Nephron progenitor cell (in vitro differentiated cells): ENCODE data around the gene GDA.

ENCODE experiments used
- DNase-seq: peaks from one replicate; pipeline ENCODE4 v3.0.0; 2021
- H3K27ac Mint-ChIP-seq: 2 replicates; pipeline ENCODE4 v1.8.0; 2021; ENCODE audit warnings: mild to moderate bottlenecking, moderate library complexity, mixed read lengths
- H3K27me3 Mint-ChIP-seq: 2 replicates; pipeline ENCODE4 v1.8.0; 2021; ENCODE audit warnings: mild to moderate bottlenecking, low read depth, mixed read lengths; ENCODE audit not compliant: poor library complexity
- H3K36me3 Mint-ChIP-seq: 2 replicates; pipeline ENCODE4 v1.8.0; 2021; ENCODE audit warnings: low read depth, mixed read lengths
- H3K4me1 Mint-ChIP-seq: 2 replicates; pipeline ENCODE4 v1.8.0; 2021; ENCODE audit warnings: mixed read lengths
- H3K4me3 Mint-ChIP-seq: 2 replicates; pipeline ENCODE4 v1.8.0; 2021; ENCODE audit warnings: mild to moderate bottlenecking, moderate library complexity, mixed read lengths
- H3K9me3 Mint-ChIP-seq: 2 replicates; pipeline ENCODE4 v1.8.0; 2021; ENCODE audit warnings: mild to moderate bottlenecking, moderate library complexity, mixed read lengths
- CTCF ChIP-seq: fragments of 200-600 bp; sonication (generic); IDR thresholded peaks from 2 replicates; pipeline ENCODE4 v1.5.0; 2021; ENCODE audit warnings: antibody characterized with exemption

GDA gene

GRCh38 chr9:72160446-72161123 lies 11.3 kb downstream of the GDA start:
- Mint-ChIP-seq H3K27me3 (peaks cover 4% of the 10 kb centered on the region), H3K9me3 (peaks cover 4% of the 10 kb centered on the region), H3K36me3 (no peaks in the 10 kb centered on the region), H3K4me1 (no peaks in the 10 kb centered on the region), H3K27ac (no peak overlapping the region), H3K4me3 (no peak overlapping the region)
- no peak for TF ChIP-seq CTCF
- DNase-seq, result no peak

- no peak overlapping the region for H3K27ac Mint-ChIP-seq
- no peaks in the 10 kb centered on the region for H3K36me3 Mint-ChIP-seq
- no peak for DNase-seq
- no peaks in the 10 kb centered on the region for H3K27me3 Mint-ChIP-seq
- H3K9me3 Mint-ChIP-seq, result peaks cover 17% of the 10 kb centered on the region
- H3K4me1 Mint-ChIP-seq, result peaks cover 9% of the 10 kb centered on the region
- no peak for TF ChIP-seq CTCF
- no peak overlapping the region for H3K4me3 Mint-ChIP-seq
These were observed 16.1 kb downstream of the GDA start for GRCh38 chr9:72165326-72165725.

GRCh38 chr9:72165821-72166547 lies 16.7 kb downstream of the GDA start:
- H3K4me3 Mint-ChIP-seq, result no peak overlapping the region
- peaks cover 17% of the 10 kb centered on the region for H3K9me3 Mint-ChIP-seq
- no peaks in the 10 kb centered on the region for H3K36me3 Mint-ChIP-seq
- no peak for DNase-seq
- no peaks in the 10 kb centered on the region for H3K27me3 Mint-ChIP-seq
- peaks cover 9% of the 10 kb centered on the region for H3K4me1 Mint-ChIP-seq
- no peak overlapping the region for H3K27ac Mint-ChIP-seq
- no peak for TF ChIP-seq CTCF

- no peak for TF ChIP-seq CTCF
- no peaks in the 10 kb centered on the region for H3K27me3 Mint-ChIP-seq
- H3K4me3 Mint-ChIP-seq, result no peak overlapping the region
- H3K36me3 Mint-ChIP-seq, result no peaks in the 10 kb centered on the region
- DNase-seq, result no peak
- peaks cover 14% of the 10 kb centered on the region for H3K9me3 Mint-ChIP-seq
- H3K27ac Mint-ChIP-seq, result no peak overlapping the region
- peaks cover 9% of the 10 kb centered on the region for H3K4me1 Mint-ChIP-seq
These were observed 18.8 kb downstream of the GDA start for GRCh38 chr9:72168075-72168474.

GRCh38 chr9:72169178-72169577 lies 19.9 kb downstream of the GDA start:
- Mint-ChIP-seq H3K27ac (no peak overlapping the region), H3K27me3 (no peaks in the 10 kb centered on the region), H3K36me3 (no peaks in the 10 kb centered on the region), H3K4me1 (peaks cover 9% of the 10 kb centered on the region), H3K9me3 (peaks cover 12% of the 10 kb centered on the region), H3K4me3 (no peak overlapping the region)
- no peak for DNase-seq
- no peak for TF ChIP-seq CTCF

GRCh38 chr9:72173080-72173479 lies 23.8 kb downstream of the GDA start:
- Mint-ChIP-seq H3K36me3 (no peaks in the 10 kb centered on the region), H3K9me3 (peaks cover 3% of the 10 kb centered on the region), H3K4me3 (no peak overlapping the region), H3K27me3 (no peaks in the 10 kb centered on the region), H3K27ac (peak overlapping the region; percentile 26), H3K4me1 (peaks cover 13% of the 10 kb centered on the region)
- no peak for DNase-seq
- TF ChIP-seq CTCF, result no peak
